ENCODE measurements around the gene MIX23. TPM values are rescaled to one million over a fixed set of nuclear protein-coding genes. Genes with fewer than 3 reads are reported as not detected.

Gene MIX23
- total RNA-seq, 2 experiments from 2014 or later = 154 to 168 TPM

DNA sequence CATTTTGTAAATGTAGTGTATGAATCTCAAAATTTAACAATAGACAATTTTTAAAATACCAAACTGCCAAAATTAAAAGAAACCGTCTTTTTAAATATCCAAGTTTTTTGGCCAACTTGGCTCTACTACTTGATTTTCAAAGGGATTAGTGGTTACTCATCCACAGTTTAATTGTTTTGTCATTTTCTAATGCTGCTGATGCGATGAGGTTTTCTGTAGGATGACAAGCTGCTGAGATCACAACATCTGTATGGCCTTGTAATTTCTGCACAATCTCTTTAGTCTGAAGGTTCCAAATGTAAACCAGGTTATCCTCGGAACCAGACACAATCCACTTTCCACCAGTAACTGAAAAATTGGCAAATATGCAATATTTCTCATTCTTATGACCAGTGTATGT, 31.4 kb upstream of the MIX23 start:
- CTCF ChIA-PET = interaction anchor here (1.7 to 3.9 kb wide), 2 partner anchors 29 to 265 kb away, joined by 4 to 23 read pairs; partner anchors contain the start of gene FAM162A
- TF ChIP-seq, protein P1, sequence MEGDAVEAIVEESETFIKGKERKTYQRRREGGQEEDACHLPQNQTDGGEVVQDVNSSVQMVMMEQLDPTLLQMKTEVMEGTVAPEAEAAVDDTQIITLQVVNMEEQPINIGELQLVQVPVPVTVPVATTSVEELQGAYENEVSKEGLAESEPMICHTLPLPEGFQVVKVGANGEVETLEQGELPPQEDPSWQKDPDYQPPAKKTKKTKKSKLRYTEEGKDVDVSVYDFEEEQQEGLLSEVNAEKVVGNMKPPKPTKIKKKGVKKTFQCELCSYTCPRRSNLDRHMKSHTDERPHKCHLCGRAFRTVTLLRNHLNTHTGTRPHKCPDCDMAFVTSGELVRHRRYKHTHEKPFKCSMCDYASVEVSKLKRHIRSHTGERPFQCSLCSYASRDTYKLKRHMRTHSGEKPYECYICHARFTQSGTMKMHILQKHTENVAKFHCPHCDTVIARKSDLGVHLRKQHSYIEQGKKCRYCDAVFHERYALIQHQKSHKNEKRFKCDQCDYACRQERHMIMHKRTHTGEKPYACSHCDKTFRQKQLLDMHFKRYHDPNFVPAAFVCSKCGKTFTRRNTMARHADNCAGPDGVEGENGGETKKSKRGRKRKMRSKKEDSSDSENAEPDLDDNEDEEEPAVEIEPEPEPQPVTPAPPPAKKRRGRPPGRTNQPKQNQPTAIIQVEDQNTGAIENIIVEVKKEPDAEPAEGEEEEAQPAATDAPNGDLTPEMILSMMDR (IDR thresholded peaks at IDR 0.05) = no peak
- Mint-ChIP-seq H3K27ac (peak overlapping the region; percentile 98), H3K27me3 (no peaks in the 10 kb centered on the region), H3K36me3 (ENCODE audit: low read depth) (peaks cover 54% of the 10 kb centered on the region), H3K4me1 (ENCODE audit: low read depth) (peaks cover 52% of the 10 kb centered on the region), H3K9me3 (no peaks in the 10 kb centered on the region), H3K4me3 (peak overlapping the region; percentile 97)
- ATAC-seq = no peak
- intact Hi-C loops (cut with micrococcal nuclease) = loop anchor here (10.0 kb wide), 1 partner anchor 270 kb away; the partner anchor contains the start of gene PARP14
- POLR2A ChIA-PET = no interaction called here
- DNase-seq = no peak

DNA sequence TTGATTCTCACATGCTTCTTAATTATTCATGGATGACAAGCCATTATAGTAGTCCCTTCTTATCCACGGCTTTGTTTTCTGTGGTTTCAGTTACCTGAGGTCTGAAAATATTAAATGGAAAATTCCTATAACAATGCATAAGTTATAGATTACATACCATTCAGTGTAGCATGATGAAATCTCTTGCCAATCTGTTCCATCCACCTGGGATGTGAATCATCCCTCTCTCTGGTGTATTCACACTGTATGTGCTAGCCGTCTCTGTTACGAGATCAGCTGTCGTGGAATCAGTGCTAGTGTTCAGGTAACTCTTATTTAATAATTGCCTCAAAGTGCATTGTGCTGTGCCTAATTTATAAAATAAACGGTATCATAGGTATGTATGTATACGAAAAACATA, 27.6 kb upstream of the MIX23 start:
- Mint-ChIP-seq H3K36me3 (ENCODE audit: low read depth) (peaks cover 74% of the 10 kb centered on the region), H3K27ac (peak overlapping the region; percentile 50), H3K9me3 (no peaks in the 10 kb centered on the region), H3K4me3 (no peak overlapping the region), H3K4me1 (ENCODE audit: low read depth) (peaks cover 63% of the 10 kb centered on the region), H3K27me3 (no peaks in the 10 kb centered on the region)
- TF ChIP-seq, protein P1 (IDR thresholded peaks at IDR 0.05) = no peak
- CTCF ChIA-PET = interaction anchor here (1.6 kb wide), 1 partner anchor 18 kb away, joined by 6 read pairs; no protein-coding TSS in a partner anchor
- ATAC-seq (peak; percentile 31), DNase-seq (peak; percentile 19)
- POLR2A ChIA-PET = no interaction called here
- intact Hi-C loops (cut with micrococcal nuclease) = loop anchor here (10.0 kb wide), 1 partner anchor 274 kb away; the partner anchor contains the start of gene PARP14

DNA sequence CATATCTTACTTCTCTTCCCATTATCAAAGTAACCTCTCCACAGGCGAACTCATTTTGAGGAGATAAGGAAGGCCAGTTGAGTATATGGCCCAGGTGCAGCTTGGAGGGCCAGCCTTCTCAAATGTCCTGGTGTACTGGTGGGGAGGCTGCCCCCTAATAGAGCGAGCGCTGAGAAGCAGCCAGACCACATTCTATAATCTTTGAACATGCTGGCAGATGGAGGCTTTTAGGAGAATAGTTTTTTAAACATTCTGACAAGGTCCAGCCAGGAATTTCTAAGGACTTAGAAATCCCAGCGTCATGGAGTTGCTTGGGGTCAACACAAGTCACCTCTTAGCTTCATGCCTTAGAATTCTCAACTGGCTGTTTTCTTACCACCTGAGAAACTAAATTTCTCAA, 27.1 kb upstream of the MIX23 start:
- no peaks in the 10 kb centered on the region for H3K27me3 Mint-ChIP-seq

DNA sequence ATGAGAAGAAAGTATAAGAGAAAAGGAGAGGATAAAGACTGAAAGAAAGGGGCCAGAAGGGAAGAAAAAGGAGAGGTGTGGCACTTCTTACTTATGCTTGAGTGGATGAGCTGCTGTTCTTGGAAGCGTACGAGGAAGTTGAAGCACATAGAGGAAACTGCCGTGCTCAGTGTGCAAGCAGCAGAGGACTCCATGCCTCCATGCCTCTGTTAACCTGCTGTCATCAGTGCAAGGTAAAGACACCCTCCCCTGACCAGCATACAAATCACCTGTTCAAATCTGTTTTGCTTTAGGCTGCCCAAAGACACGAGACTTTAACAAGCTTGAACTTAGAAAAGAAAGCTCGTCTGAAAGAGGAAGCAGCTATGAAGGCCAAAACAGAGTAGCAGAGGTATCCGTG, 26.4 kb upstream of the MIX23 start:
- CTCF ChIA-PET = interaction anchor here (1.0 to 2.3 kb wide), 3 partner anchors 17 to 269 kb away, joined by 4 to 19 read pairs (median 5); partner anchors contain the start of gene FAM162A
- H3K27ac Mint-ChIP-seq = peak overlapping the region; percentile 82
- DNase-seq = no peak
- POLR2A ChIA-PET = interaction anchor here (0.6 to 1.6 kb wide), 3 partner anchors 25 to 40 kb away, joined by 3 to 4 read pairs (median 4); partner anchors contain the start of gene FAM162A
- TF ChIP-seq, protein P1 (IDR thresholded peaks at IDR 0.05) = no peak
- intact Hi-C loops (cut with micrococcal nuclease) = no loop called here
- H3K9me3 Mint-ChIP-seq = no peaks in the 10 kb centered on the region
- no peak for ATAC-seq
- H3K27me3 Mint-ChIP-seq = no peaks in the 10 kb centered on the region
- H3K4me3 Mint-ChIP-seq = no peak overlapping the region
- H3K36me3 Mint-ChIP-seq (ENCODE audit: low read depth) = peaks cover 71% of the 10 kb centered on the region
- H3K4me1 Mint-ChIP-seq (ENCODE audit: low read depth) = peaks cover 55% of the 10 kb centered on the region

More for the DNA sequence above, 27.1 kb upstream of the MIX23 start:
- TF ChIP-seq, protein P1 (IDR thresholded peaks at IDR 0.05) = no peak
- POLR2A ChIA-PET = no interaction called here
- Mint-ChIP-seq H3K9me3 (no peaks in the 10 kb centered on the region), H3K4me1 (ENCODE audit: low read depth) (peaks cover 62% of the 10 kb centered on the region), H3K36me3 (ENCODE audit: low read depth) (peaks cover 75% of the 10 kb centered on the region), H3K4me3 (no peak overlapping the region), H3K27ac (peak overlapping the region; percentile 82)
- intact Hi-C loops (cut with micrococcal nuclease) = loop anchor here (10.0 kb wide), 1 partner anchor 275 kb away; the partner anchor contains the start of gene PARP14
- no peak for ATAC-seq
- DNase-seq = no peak
- CTCF ChIA-PET = interaction anchor here (1.0 to 1.7 kb wide), 2 partner anchors 26 to 269 kb away, joined by 4 to 5 read pairs; partner anchors contain the start of gene FAM162A

DNA sequence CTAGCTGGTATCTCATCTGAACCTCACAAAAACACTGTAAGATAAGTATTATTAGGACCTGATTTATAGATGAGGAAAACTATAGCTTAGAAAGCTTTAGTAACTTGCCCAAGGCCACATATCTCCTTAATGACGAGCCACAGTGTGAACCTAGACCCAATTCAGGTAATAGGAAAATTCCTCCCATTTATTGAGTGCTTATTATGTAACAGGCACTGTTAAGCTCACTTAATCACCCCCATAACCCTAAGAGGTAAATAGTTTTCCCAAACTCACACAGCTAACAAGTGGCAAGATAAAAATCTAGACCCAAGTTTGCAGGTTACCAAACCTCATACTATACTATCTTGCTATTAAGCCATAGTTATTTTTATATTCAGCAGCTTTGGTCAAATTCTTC, 24.9 kb upstream of the MIX23 start:
- H3K27ac Mint-ChIP-seq = no peak overlapping the region
- DNase-seq (no peak), ATAC-seq (no peak)
- TF ChIP-seq, protein P1 (IDR thresholded peaks at IDR 0.05) = no peak
- peaks cover 46% of the 10 kb centered on the region for H3K4me1 Mint-ChIP-seq (ENCODE audit: low read depth)
- H3K27me3 Mint-ChIP-seq = no peaks in the 10 kb centered on the region
- H3K36me3 Mint-ChIP-seq (ENCODE audit: low read depth) = peaks cover 67% of the 10 kb centered on the region
- no peaks in the 10 kb centered on the region for H3K9me3 Mint-ChIP-seq
- POLR2A ChIA-PET = interaction anchor here (0.7 to 1.6 kb wide), 3 partner anchors 9 to 24 kb away, joined by 3 to 4 read pairs (median 3); partner anchors contain the start of gene FAM162A
- intact Hi-C loops (cut with micrococcal nuclease) = no loop called here
- no peak overlapping the region for H3K4me3 Mint-ChIP-seq
- CTCF ChIA-PET = interaction anchor here (0.6 to 2.3 kb wide), 6 partner anchors 8 to 1137 kb away, joined by 3 to 19 read pairs (median 4); partner anchors contain the start of genes FAM162A and WDR5B
